Bone marrow (tissue), 2 donors: ENCODE data around the gene SPDL1.
A peak's percentile ranks its signal among the peaks of the same experiment; 100 is the strongest.

Experiments used
- DNase-seq, 2 donors: peaks; one replicate each; lab custom pipeline; 2025; lab: John Stamatoyannopoulos, UW

The SPDL1 gene

DNA sequence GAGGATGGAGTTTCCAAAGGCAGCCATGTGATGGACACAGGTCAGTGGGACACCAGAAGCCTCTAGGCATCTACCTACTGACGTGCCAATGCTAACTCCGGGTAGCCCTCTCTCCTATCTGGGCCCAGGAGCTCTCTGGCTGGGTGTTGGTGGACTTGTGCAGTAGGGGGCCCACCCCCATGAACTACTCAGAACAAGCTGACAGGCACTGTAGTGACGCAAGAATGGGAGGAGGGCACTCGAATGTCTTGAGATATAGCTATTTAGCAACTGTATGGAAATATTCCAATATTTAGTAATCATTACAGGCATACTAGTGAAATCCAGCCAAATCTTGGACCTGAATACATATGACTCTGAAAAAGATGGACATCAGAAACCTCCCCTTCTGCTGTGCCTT is 47.8 kb downstream of the SPDL1 start:
- DNase-seq = no peak

DNA sequence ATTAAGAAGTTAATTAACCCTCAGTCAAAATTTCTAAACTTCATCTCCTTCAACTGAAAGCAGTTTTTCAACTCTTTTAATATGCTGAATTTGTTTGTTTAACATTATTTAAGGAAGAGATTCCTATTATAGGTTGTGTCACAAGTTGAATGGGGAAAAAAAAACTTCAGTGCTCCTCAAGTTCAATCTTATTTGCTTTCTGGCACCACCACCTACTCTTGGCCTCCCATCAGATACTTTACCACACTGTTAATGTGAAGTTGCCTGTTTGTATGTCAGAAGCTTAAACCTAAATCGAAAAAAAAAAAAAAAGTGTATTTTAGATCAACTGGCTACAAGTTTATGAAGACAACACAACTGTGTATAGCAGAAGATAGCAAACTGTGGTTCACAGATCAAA is 49.4 kb downstream of the SPDL1 start:
- no peak for DNase-seq

DNA sequence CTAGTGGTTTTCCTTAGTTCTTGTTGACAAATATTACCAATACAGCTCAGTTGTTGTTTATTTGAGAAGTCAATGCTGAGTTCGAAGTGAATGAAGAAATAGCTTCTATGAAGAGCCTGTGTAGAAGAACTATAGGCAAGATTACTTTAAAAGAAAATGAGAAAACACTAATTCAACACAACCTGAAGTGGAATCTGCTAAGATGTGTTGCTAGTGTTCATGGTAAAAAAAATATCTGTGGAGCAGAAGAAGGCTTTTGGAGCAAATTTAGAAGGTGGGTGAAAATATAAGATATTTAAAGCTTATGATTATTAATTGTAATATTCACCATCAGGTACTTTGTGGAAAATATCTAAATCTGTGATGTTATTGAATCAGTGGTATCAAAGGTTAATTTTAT is 51.0 kb downstream of the SPDL1 start:
- no peak for DNase-seq

DNA sequence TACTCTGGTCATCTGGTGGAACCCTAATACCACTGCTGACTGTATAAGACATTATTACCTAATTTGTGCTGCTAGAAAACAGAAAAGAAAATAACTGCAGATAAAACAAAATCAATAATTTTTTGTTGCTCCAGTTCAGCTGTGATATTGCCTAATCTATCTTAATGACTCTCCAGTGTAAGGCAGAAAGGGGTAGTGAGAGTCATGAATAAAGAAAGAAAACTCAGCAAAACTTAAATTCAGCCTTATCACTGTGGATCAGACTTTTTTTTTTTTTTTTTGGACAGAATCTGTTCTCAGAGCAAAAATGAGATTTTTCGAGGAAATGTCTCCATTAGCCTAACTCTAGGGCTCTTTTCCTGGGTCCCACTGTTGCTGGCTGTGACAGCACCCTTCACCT is 52.4 kb downstream of the SPDL1 start:
- no peak for DNase-seq

DNA sequence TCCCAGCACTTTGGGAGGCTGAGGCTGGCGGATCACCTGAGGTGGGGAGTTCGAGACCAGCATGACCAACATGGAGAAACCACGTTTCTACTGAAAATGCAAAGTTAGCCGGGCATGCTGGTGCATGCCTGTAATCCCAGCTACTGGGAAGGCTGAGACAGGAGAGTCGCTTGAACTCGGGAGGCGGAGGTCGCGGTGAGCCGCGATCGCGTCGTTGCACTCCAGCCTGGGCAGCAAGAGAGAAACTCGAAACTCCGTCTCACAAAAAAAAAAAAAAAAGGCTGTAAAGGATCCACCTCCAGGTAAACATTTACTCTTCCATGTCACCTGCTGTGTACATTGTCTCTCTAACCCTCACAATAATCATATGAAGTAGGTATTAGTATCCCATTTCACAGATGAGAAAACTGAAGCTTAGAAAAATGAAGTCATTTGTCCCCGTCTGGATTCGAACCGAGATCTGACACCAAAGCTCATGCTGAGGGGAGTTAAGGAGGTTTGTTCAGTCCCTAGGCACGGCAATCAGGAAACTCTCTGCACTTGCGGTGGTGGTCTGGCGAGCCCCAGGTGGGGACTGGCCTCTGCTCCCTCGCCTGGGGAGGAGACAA is 53.0 kb downstream of the SPDL1 start:
- DNase-seq = no peak

DNA sequence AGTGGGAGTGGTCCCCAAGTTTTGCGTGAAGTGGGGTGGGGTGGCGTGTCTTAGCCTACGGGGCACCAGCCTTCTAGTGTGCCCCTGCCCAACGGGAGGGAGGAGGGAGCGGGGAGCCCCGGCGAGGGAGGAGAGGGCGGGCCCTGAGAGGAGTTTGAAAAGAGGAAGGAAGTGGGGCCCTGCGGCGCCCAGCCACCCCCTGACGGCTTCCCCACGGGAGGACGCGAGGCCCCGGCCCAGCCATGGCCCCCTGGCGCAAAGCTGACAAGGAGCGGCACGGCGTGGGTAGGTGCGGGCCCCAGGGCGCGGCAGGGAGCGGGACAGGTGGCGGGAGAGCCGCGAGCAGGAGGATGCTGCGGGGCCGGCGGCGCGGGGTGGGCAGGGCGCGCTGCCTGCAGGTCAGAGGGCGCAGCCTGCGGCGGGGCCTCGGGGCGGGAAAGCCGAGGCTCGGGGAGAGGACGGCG is 53.5 kb downstream of the SPDL1 start, which contains the start of gene DOCK2:
TSS of gene DOCK2 (plus strand) at position 191 of the 464 bp plus-strand sequence. CDS start at position 243, 52 bp downstream.
- peak; percentile 61 to 87 for DNase-seq

DNA sequence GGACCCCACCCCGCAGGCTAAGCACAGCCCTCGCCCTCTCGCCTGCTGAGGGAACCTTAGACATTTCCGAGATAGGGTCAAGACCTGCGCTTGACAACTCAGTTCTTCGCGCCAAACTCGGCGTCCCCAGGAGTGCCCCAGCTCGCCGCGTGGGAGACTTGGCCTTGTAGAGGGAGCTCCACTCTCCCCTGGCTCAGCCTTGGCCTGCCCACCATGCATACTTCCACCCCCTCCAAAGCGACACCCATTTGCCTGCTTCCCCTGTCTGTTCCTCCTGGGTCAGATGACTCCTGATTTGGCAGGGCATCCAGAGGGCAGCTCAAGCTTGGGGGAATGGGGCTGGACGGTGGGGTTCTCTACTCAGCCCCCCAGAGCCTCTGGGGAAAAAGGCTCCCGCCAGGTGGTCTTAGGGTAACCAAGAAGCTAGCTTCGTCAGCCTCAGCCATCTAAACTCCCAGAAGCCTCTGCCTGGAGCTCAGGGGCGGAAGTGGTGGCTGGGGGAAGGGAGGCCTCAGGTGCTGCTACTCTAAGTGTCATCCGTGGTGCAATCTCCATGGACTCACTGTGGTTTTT is 54.1 kb downstream of the SPDL1 start:
- DNase-seq = peak in 1 of 2 donors; percentile 18

DNA sequence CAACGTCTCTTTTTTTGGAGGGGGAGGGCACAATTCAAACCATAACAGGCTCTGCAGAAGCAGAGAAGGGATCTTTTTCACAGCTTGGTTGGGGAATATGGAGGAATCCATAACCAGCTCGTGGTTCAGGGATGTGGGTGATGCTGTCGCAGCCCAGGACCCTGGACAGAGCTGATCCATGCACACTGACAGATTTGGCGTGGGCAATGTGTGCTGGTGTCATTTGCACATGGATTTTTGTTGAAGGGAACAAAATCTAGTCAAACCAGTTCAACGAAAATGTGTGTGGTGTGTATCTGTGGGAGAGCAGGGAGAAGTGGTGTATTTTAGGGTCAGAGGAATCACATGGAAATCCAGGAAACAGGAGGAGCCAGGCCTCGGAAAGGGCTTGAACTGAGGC is 57.7 kb downstream of the SPDL1 start:
- DNase-seq = no peak

DNA sequence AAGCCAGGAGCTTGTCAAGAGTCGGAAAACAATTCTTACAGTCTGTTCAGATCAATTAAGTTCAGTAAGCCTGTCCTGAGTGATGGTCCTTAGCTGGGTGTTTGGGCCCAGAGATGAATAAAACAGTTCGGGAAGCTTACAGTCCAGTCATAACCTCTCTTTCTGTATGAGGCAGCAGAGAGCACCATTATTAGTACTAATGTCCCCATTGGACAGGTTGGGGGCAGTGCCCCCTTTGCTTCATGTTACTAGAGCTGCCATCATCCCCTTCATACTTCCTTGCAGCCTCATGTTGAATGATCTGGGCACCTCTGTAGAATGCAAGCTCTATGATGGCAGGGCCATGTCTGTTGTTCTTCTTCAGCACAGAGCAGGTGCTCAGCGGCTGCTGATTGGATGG is 63.3 kb downstream of the SPDL1 start:
- no peak for DNase-seq

DNA sequence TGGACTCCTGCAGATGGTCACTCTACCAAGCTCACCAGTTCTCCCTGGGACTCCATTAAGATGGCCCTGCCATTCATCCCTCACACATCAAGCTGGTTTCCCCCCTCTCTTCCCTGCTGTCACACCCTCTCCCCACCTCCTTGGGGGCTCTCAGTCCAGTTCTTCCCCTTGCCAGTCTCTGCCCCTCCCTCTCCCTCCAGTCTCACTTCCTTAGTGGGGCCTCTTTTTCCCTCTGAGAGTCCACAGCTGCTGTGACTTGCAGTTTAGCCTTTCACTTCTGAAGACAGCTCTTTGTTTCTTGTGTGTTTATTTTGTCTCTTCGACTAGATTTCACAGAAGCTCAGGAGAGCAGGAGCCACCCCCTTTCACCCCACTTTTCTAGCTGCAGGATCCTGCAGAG is 64.0 kb downstream of the SPDL1 start:
- DNase-seq = peak; percentile 30 to 78

DNA sequence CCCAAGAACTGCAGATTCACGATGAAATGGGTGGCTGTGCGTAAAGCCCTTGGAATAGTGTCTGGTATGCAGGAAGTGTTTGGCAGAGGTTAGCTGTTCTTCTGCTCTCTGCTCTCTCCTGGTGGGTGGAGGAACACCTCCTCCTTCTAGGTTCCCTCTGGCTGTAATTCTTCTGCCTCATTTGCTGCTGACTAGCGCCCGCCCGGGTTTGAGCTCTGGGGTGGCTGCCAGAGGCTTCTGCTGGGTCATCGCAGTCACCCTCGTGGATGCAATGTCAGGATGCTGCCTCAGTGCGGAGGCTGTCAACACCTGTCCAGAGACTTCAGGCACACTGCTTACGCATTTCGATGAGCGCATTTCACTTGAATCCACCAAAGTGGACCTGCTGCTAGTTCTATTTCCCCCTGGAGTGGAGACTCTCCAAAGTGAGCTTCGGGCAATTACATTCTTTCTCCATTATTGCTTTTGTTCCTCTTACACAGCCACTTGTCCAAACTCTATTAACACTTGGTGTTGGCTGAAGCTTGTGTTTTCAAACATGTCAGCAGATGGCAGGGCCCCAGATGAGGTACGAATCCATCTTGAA is 65.2 kb downstream of the SPDL1 start:
- DNase-seq = peak in 1 of 2 donors; percentile 65

DNA sequence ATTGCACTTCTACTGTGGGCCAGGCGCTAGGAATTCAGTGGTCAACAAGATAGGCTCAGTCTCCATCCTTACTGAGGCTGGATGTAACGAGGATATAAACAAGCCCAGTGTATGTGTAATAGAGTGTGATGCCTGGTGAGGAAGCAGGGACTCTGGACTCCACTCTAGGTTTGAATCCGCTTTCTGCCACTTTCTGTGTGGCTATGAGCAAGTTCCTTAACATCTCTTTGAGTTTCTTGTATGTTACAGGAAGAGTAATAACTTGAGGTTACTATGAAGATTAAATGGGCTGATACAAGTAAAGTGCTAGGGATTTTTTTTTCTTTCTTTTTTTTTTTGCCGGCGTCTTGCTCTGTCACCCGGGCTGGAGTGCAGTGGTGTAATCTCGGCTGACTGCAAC is 65.9 kb downstream of the SPDL1 start:
- no peak for DNase-seq

DNA sequence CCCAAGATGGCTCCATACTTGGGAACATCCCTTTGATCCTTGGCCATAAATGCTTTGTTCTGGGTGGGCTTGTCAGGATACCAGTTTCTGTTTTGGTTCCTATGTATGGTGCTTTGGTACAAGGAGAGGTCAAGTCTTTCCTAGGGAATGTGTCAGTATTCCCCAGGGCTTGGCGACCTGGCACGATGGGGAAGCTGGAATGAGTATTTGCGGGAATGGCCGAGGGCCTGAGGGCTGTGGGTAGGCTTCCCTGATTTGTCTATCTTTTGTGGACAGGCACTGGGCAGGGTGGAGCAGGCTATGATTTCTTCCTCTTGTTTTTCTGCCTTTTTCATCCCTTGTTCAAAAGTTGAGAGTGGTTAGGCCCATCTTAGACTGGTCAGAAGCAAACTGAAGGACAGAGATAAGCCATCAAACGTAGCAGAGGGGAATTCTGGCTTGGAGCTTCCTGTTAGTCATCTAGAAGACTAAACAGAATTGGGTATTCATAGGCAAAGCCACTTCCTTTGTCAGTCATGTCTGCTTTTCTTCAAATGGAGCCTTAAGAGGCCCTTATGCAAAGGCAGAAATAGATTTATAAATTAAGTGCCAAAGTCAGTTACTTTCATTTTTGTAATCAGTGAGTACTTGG is 67.2 kb downstream of the SPDL1 start:
- peak in 1 of 2 donors; percentile 79 for DNase-seq

DNA sequence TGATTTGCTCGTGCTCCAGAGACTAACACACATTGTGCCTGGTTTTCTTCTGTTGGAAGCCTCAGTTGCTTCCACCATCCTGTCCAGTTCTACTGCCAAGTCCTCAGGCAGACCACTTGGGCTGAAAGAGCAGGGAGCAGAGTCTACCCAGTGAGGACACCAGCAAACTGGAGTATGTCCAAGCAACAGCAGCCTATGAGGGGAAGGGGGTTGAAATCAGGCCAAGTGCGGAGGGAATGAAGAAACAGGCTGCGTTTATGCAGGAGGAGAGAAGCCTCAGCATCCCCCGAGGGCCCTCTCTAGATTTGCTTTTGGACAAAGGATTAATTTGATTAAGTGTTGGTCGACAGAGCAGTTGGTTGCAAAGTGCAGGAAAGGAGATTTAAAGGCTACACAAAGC is 68.0 kb downstream of the SPDL1 start:
- DNase-seq = no peak

DNA sequence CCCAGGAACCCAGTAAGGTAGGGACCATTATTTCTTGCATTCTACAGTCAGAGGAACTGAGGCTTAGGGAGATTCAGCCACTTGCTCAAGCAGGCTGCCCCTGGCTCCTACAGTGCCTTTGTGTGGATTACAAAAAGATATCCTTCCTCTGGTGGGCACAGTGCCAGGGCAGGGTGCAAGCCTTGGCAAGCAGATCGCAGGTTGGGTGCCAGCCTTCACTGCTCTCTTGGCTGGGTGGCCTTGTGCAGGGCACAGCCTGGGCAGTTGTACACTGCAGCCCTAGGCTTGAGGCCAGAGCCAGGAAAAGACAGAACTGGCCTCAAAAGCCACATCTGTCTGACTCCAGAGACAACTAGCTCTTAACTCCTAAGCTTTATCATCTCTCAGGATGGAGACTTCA is 68.5 kb downstream of the SPDL1 start:
- no peak for DNase-seq

DNA sequence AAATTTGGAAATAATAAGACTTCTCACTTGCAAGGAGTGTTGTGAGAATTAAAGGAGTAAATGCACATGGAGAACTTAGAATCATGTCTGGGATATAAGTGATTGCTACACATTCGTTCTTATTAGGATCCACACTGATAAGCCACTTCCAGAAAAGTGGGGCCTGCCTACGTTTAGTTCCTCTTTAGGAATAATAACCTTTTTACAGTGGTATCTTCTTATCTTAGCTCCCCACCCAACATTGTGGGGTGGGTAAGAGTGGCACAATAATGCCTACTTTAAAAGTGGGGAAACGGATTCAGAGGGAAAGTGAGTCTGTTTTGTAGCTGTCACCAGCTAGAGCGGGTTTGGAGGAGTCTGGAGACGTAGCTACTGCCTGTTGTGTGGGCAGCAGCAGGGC is 69.5 kb downstream of the SPDL1 start:
- DNase-seq = no peak
